ENCODE results near the gene ATP8B3. TPM values are rescaled to one million over a fixed set of nuclear protein-coding genes. Genes with fewer than 3 reads are reported as not detected.

Gene ATP8B3
- total and polyA plus RNA-seq, 2 donors from 2014 or later, result 0.24 to 3.6 TPM

- H3K27me3 ChIP-seq (ENCODE audit: control insufficient read depth, insufficient read depth, low read length), result peaks cover 28% of the 10 kb centered on the region
- intact Hi-C loops (cut with DNase I), result no loop called here
- H3K9ac ChIP-seq (ENCODE audit: low read length in 3 of 3), result no peak overlapping the region
- TF ChIP-seq CTCF (IDR thresholded peaks at IDR 0.05; ENCODE audit: borderline replicate concordance, extremely low read depth, insufficient read depth), result no peak
- H3K27ac ChIP-seq (ENCODE audit: low read depth in 2 of 2, low read length in 2 of 2), result no peak overlapping the region
- DNase-seq, result peak in 1 of 5 donors; percentile 80
- no peak overlapping the region for H3K4me3 ChIP-seq (ENCODE audit: low read length in 3 of 3)
- FAIRE-seq, result no peak
- no peaks in the 10 kb centered on the region for H3K4me1 ChIP-seq (ENCODE audit: control insufficient read depth in 2 of 3, insufficient read depth in 2 of 3, low read depth in 1 of 3, low read length in 3 of 3)
- no peaks in the 10 kb centered on the region for H3K9me3 ChIP-seq (ENCODE audit: control insufficient read depth in 2 of 3, insufficient read depth in 1 of 3, low read length in 3 of 3)
- H3K36me3 ChIP-seq (ENCODE audit: control insufficient read depth in 2 of 3, insufficient read depth in 3 of 3, low read length in 3 of 3), result no peaks in the 10 kb centered on the region
Observed at GRCh38 chr19:1747285-1748114, 64.6 kb downstream of the ATP8B3 start.

GRCh38 chr19:1746401-1747284 is 65.4 kb downstream of the ATP8B3 start:
- no peaks in the 10 kb centered on the region for H3K9me3 ChIP-seq (ENCODE audit: control insufficient read depth in 2 of 3, insufficient read depth in 1 of 3, low read length in 3 of 3)
- H3K27ac ChIP-seq (ENCODE audit: low read depth in 2 of 2, low read length in 2 of 2), result no peak overlapping the region
- peaks cover 24% of the 10 kb centered on the region for H3K27me3 ChIP-seq (ENCODE audit: control insufficient read depth, insufficient read depth, low read length)
- no peak for TF ChIP-seq CTCF (IDR thresholded peaks at IDR 0.05; ENCODE audit: borderline replicate concordance, extremely low read depth, insufficient read depth)
- no peaks in the 10 kb centered on the region for H3K36me3 ChIP-seq (ENCODE audit: control insufficient read depth in 2 of 3, insufficient read depth in 3 of 3, low read length in 3 of 3)
- intact Hi-C loops (cut with DNase I), result no loop called here
- FAIRE-seq, result no peak
- no peak overlapping the region for H3K4me3 ChIP-seq (ENCODE audit: low read length in 3 of 3)
- DNase-seq, result peak in 1 of 5 donors; percentile 66
- no peaks in the 10 kb centered on the region for H3K4me1 ChIP-seq (ENCODE audit: control insufficient read depth in 2 of 3, insufficient read depth in 2 of 3, low read depth in 1 of 3, low read length in 3 of 3)
- H3K9ac ChIP-seq (ENCODE audit: low read length in 3 of 3), result no peak overlapping the region

GRCh38 chr19:1745589-1746031 is 66.5 kb downstream of the ATP8B3 start:
- Histone ChIP-seq H3K9me3 (ENCODE audit: control insufficient read depth in 2 of 3, insufficient read depth in 1 of 3, low read length in 3 of 3) (no peaks in the 10 kb centered on the region), H3K4me1 (ENCODE audit: control insufficient read depth in 2 of 3, insufficient read depth in 2 of 3, low read depth in 1 of 3, low read length in 3 of 3) (no peaks in the 10 kb centered on the region), H3K36me3 (ENCODE audit: control insufficient read depth in 2 of 3, insufficient read depth in 3 of 3, low read length in 3 of 3) (no peaks in the 10 kb centered on the region), H3K4me3 (ENCODE audit: low read length in 3 of 3) (no peak overlapping the region), H3K27ac (ENCODE audit: low read depth in 2 of 2, low read length in 2 of 2) (no peak overlapping the region), H3K27me3 (ENCODE audit: control insufficient read depth, insufficient read depth, low read length) (peaks cover 18% of the 10 kb centered on the region), H3K9ac (ENCODE audit: low read length in 3 of 3) (no peak overlapping the region)
- peak in 1 of 5 donors; percentile 36 for DNase-seq
- TF ChIP-seq CTCF (IDR thresholded peaks at IDR 0.05; ENCODE audit: borderline replicate concordance, extremely low read depth, insufficient read depth), result no peak
- no peak for FAIRE-seq
- intact Hi-C loops (cut with DNase I), result no loop called here
